ENCODE measurements around the gene ITPA.
"Not testable (repeated sequence)": the region's sequence is repeated elsewhere in the genome, so short reads cannot be mapped to it uniquely, and the experiment has no call there.

ITPA gene

GRCh38 chr20:3180319-3180718 is 29.0 kb upstream of the ITPA start:
- Histone ChIP-seq H3K27ac (no peak overlapping the region), H3K27me3 (ENCODE audit: insufficient read depth, low read depth) (no peaks in the 10 kb centered on the region), H2AFZ (ENCODE audit: low read depth) (no peak overlapping the region), H4K20me1 (ENCODE audit: insufficient read depth) (no peaks in the 10 kb centered on the region), H3K4me1 (ENCODE audit: low read depth, poor library complexity, severe bottlenecking) (no peaks in the 10 kb centered on the region), H3K9ac (no peak overlapping the region), H3K79me2 (ENCODE audit: insufficient read depth, low read depth) (no peaks in the 10 kb centered on the region), H3K4me2 (no peak overlapping the region), H3K36me3 (ENCODE audit: insufficient read depth) (no peaks in the 10 kb centered on the region), H3K4me3 (IDR thresholded peaks at IDR 0.05; ENCODE audit: insufficient read depth, low read depth, low read length) (no peak overlapping the region)
- TF ChIP-seq CTCF (conservative IDR thresholded peaks at IDR 0.05; ENCODE audit: low read depth, low read length) = no peak

- H3K36me3 ChIP-seq (ENCODE audit: insufficient read depth) = no peaks in the 10 kb centered on the region
Measured at GRCh38 chr20:3181270-3181669, 28.0 kb upstream of the ITPA start.

GRCh38 chr20:3182429-3182828 is 26.9 kb upstream of the ITPA start:
- H3K36me3 ChIP-seq (ENCODE audit: insufficient read depth) = not testable (repeated sequence)

More at GRCh38 chr20:3181270-3181669, 28.0 kb upstream of the ITPA start:
- H3K4me1 ChIP-seq (ENCODE audit: low read depth, poor library complexity, severe bottlenecking) = no peaks in the 10 kb centered on the region
- no peaks in the 10 kb centered on the region for H3K27me3 ChIP-seq (ENCODE audit: insufficient read depth, low read depth)
- no peak overlapping the region for H3K4me3 ChIP-seq (IDR thresholded peaks at IDR 0.05; ENCODE audit: insufficient read depth, low read depth, low read length)
- no peak for TF ChIP-seq CTCF (conservative IDR thresholded peaks at IDR 0.05; ENCODE audit: low read depth, low read length)
- no peaks in the 10 kb centered on the region for H4K20me1 ChIP-seq (ENCODE audit: insufficient read depth)
- no peak overlapping the region for H2AFZ ChIP-seq (ENCODE audit: low read depth)
- no peak overlapping the region for H3K27ac ChIP-seq
- H3K79me2 ChIP-seq (ENCODE audit: insufficient read depth, low read depth) = no peaks in the 10 kb centered on the region
- H3K4me2 ChIP-seq = no peak overlapping the region
- no peak overlapping the region for H3K9ac ChIP-seq

GRCh38 chr20:3183896-3184612 is 25.2 kb upstream of the ITPA start:
- H3K79me2 ChIP-seq (ENCODE audit: insufficient read depth, low read depth) = no peaks in the 10 kb centered on the region
- TF ChIP-seq CTCF (conservative IDR thresholded peaks at IDR 0.05; ENCODE audit: low read depth, low read length) = no peak
- H3K4me2 ChIP-seq = no peak overlapping the region
- no peaks in the 10 kb centered on the region for H3K36me3 ChIP-seq (ENCODE audit: insufficient read depth)
- H2AFZ ChIP-seq (ENCODE audit: low read depth) = no peak overlapping the region
- no peaks in the 10 kb centered on the region for H4K20me1 ChIP-seq (ENCODE audit: insufficient read depth)
- no peak overlapping the region for H3K9ac ChIP-seq
- H3K4me3 ChIP-seq (IDR thresholded peaks at IDR 0.05; ENCODE audit: insufficient read depth, low read depth, low read length) = no peak overlapping the region
- no peak overlapping the region for H3K27ac ChIP-seq
- H3K4me1 ChIP-seq (ENCODE audit: low read depth, poor library complexity, severe bottlenecking) = no peaks in the 10 kb centered on the region
- no peaks in the 10 kb centered on the region for H3K27me3 ChIP-seq (ENCODE audit: insufficient read depth, low read depth)

More at GRCh38 chr20:3182429-3182828, 26.9 kb upstream of the ITPA start:
- H3K27me3 ChIP-seq (ENCODE audit: insufficient read depth, low read depth); H3K4me1 ChIP-seq (ENCODE audit: low read depth, poor library complexity, severe bottlenecking); H3K4me3 ChIP-seq (IDR thresholded peaks at IDR 0.05; ENCODE audit: insufficient read depth, low read depth, low read length); H3K27ac ChIP-seq; H3K79me2 ChIP-seq (ENCODE audit: insufficient read depth, low read depth); H3K9ac ChIP-seq; H3K4me2 ChIP-seq; H2AFZ ChIP-seq (ENCODE audit: low read depth); H4K20me1 ChIP-seq (ENCODE audit: insufficient read depth): not testable (repeated sequence)

GRCh38 chr20:3187861-3188260 is 21.4 kb upstream of the ITPA start:
- not testable (repeated sequence) for H4K20me1 ChIP-seq (ENCODE audit: insufficient read depth); H3K4me2 ChIP-seq; H3K36me3 ChIP-seq (ENCODE audit: insufficient read depth); H3K79me2 ChIP-seq (ENCODE audit: insufficient read depth, low read depth); H3K27me3 ChIP-seq (ENCODE audit: insufficient read depth, low read depth); H3K4me3 ChIP-seq (IDR thresholded peaks at IDR 0.05; ENCODE audit: insufficient read depth, low read depth, low read length); H3K4me1 ChIP-seq (ENCODE audit: low read depth, poor library complexity, severe bottlenecking); H3K27ac ChIP-seq; H2AFZ ChIP-seq (ENCODE audit: low read depth); H3K9ac ChIP-seq

Measured in KMS-11 (cell line).